H9 (cell line): Measurements from ENCODE around the gene NDOR1. TPM values are rescaled to one million over a fixed set of nuclear protein-coding genes. Genes with fewer than 3 reads are reported as not detected.

Experiments used
- DNase-seq: peaks from one replicate; pipeline ENCODE4 v3.0.0-alpha.2; 2017
- H2AFZ ChIP-seq: one replicate; pipeline ENCODE4 v1.6.1; 2013; ENCODE audit warnings: mild to moderate bottlenecking, low read length, control low read depth, moderate library complexity
- H2AK5ac ChIP-seq: 2 replicates; pipeline ENCODE4 v1.6.1; 2013; ENCODE audit warnings: low read length, control low read depth, mixed read lengths; ENCODE audit not compliant: insufficient read length
- H2BK120ac ChIP-seq: one replicate; pipeline ENCODE4 v1.6.1; 2013; ENCODE audit warnings: low read depth, mild to moderate bottlenecking, low read length, control low read depth, inconsistent platforms; ENCODE audit not compliant: poor library complexity, severe bottlenecking
- H2BK12ac ChIP-seq: 2 replicates; pipeline ENCODE4 v1.6.1; 2013; ENCODE audit warnings: low read length, control low read depth, mixed read lengths, low read depth; ENCODE audit not compliant: insufficient read length
- H2BK15ac ChIP-seq: 2 replicates; pipeline ENCODE4 v1.6.1; 2013; ENCODE audit warnings: low read depth, low read length, control low read depth
- H2BK20ac ChIP-seq: one replicate; pipeline ENCODE4 v1.6.1; 2013; ENCODE audit warnings: low read depth, mild to moderate bottlenecking, low read length, control low read depth, inconsistent platforms; ENCODE audit not compliant: poor library complexity, severe bottlenecking
- H2BK5ac ChIP-seq: 2 replicates; pipeline ENCODE4 v1.6.1; 2013; ENCODE audit warnings: low read length, control low read depth, mixed read lengths; ENCODE audit not compliant: insufficient read length
- H3K14ac ChIP-seq: 2 replicates; pipeline ENCODE4 v1.6.1; 2013; ENCODE audit warnings: low read length, control low read depth; ENCODE audit not compliant: insufficient read depth
- H3K18ac ChIP-seq: 2 replicates; pipeline ENCODE4 v1.6.1; 2013; ENCODE audit warnings: low read depth, mild to moderate bottlenecking, mixed read lengths, low read length, control low read depth; ENCODE audit not compliant: insufficient read length
- H3K23ac ChIP-seq: 2 replicates; pipeline ENCODE4 v1.6.1; 2013; ENCODE audit warnings: low read length, control low read depth, mixed read lengths, low read depth; ENCODE audit not compliant: insufficient read length
- H3K23me2 ChIP-seq: 2 replicates; pipeline ENCODE4 v1.6.1; 2013; ENCODE audit warnings: low read depth, mild to moderate bottlenecking, mixed read lengths, low read length, control low read depth; ENCODE audit not compliant: insufficient read length, poor library complexity, severe bottlenecking
- H3K27ac ChIP-seq: 2 replicates; pipeline ENCODE4 v1.5.1; 2013; ENCODE audit warnings: low read length, control low read depth, mixed read lengths, low read depth; ENCODE audit not compliant: insufficient read length
- H3K27me3 ChIP-seq: 2 replicates; pipeline ENCODE4 v1.6.1; 2013; ENCODE audit warnings: low read length, control low read depth, inconsistent platforms; ENCODE audit not compliant: insufficient read depth
- H3K4ac ChIP-seq: 2 replicates; pipeline ENCODE4 v1.6.1; 2013; ENCODE audit warnings: low read depth, mild to moderate bottlenecking, control low read depth, inconsistent platforms, low read length, moderate library complexity
- H3K4me1 ChIP-seq: 2 replicates; pipeline ENCODE4 v1.6.1; 2013; ENCODE audit warnings: low read length, control low read depth, inconsistent platforms; ENCODE audit not compliant: insufficient read depth
- H3K4me2 ChIP-seq: 2 replicates; pipeline ENCODE4 v1.6.1; 2013; ENCODE audit warnings: low read length, control low read depth, mixed read lengths; ENCODE audit not compliant: insufficient read length, insufficient read depth
- H3K56ac ChIP-seq: 2 replicates; pipeline ENCODE4 v1.6.1; 2013; ENCODE audit warnings: low read depth, mild to moderate bottlenecking, mixed read lengths, low read length, control low read depth; ENCODE audit not compliant: insufficient read length
- H3K79me1 ChIP-seq: 2 replicates; pipeline ENCODE4 v1.6.1; 2013; ENCODE audit warnings: low read depth, mild to moderate bottlenecking, moderate library complexity, low read length, control low read depth, inconsistent platforms; ENCODE audit not compliant: insufficient read depth, poor library complexity, severe bottlenecking
- H3K79me2 ChIP-seq: 2 replicates; pipeline ENCODE4 v1.6.1; 2013; ENCODE audit warnings: low read length, control low read depth, inconsistent platforms; ENCODE audit not compliant: insufficient read depth
- H3K9ac ChIP-seq: 2 replicates; pipeline ENCODE4 v1.6.1; 2013; ENCODE audit warnings: low read length, control low read depth, mixed read lengths; ENCODE audit not compliant: insufficient read length; ENCODE audit errors: extremely low read depth
- H3K9me3 ChIP-seq: one replicate; pipeline ENCODE4 v1.6.1; 2013; ENCODE audit warnings: low read depth, low read length, inconsistent platforms; ENCODE audit not compliant: control insufficient read depth
- H3T11ph ChIP-seq: one replicate; pipeline ENCODE4 v1.6.1; 2013; ENCODE audit warnings: mild to moderate bottlenecking, low read length, control low read depth, inconsistent platforms
- H4K20me1 ChIP-seq: one replicate; pipeline ENCODE4 v1.6.1; 2013; ENCODE audit not compliant: control insufficient read depth, insufficient read length, insufficient read depth
- H4K5ac ChIP-seq: 2 replicates; pipeline ENCODE4 v1.6.1; 2013; ENCODE audit warnings: low read depth, mild to moderate bottlenecking, mixed read lengths, low read length, control low read depth; ENCODE audit not compliant: insufficient read length
- H4K8ac ChIP-seq: replicated peaks from 2 replicates; pipeline ENCODE4 v1.6.1; 2013; ENCODE audit warnings: low read length, control low read depth, mixed read lengths, low read depth; ENCODE audit not compliant: insufficient read length
- H4K91ac ChIP-seq: 2 replicates; pipeline ENCODE4 v1.6.1; 2013; ENCODE audit warnings: low read depth, mild to moderate bottlenecking, moderate library complexity, mixed read lengths, low read length, control low read depth; ENCODE audit not compliant: insufficient read length
- H3K27ac Mint-ChIP-seq, 3 experiments: 2 replicates in 2 of 3; 3 replicates in 1 of 3; pipeline ENCODE4 v1.8.0; 2020 to 2021; ENCODE audit warnings: mixed read lengths in 3 of 3, mild to moderate bottlenecking in 1 of 3, moderate library complexity in 1 of 3
- H3K27me3 Mint-ChIP-seq: 2 replicates; pipeline ENCODE4 v1.8.0; 2021; ENCODE audit warnings: low read depth, mild to moderate bottlenecking, moderate library complexity, mixed read lengths
- H3K36me3 Mint-ChIP-seq, 3 experiments: 2 replicates in 2 of 3; 3 replicates in 1 of 3; pipeline ENCODE4 v1.8.0; 2020 to 2021; ENCODE audit warnings: low read depth in 3 of 3, mixed read lengths in 3 of 3; ENCODE audit not compliant: insufficient read depth in 1 of 3
- H3K4me1 Mint-ChIP-seq, 2 experiments: 2 replicates each; pipeline ENCODE4 v1.8.0; 2020; ENCODE audit warnings: mixed read lengths in 2 of 2
- H3K4me3 Mint-ChIP-seq, 2 experiments: 2 replicates in 1 of 2; 3 replicates in 1 of 2; pipeline ENCODE4 v1.8.0; 2020 to 2021; ENCODE audit warnings: mild to moderate bottlenecking in 2 of 2, mixed read lengths in 2 of 2, moderate library complexity in 1 of 2
- H3K9me3 Mint-ChIP-seq, 2 experiments: 2 replicates in 1 of 2; 3 replicates in 1 of 2; pipeline ENCODE4 v1.8.0; 2020; ENCODE audit warnings: mild to moderate bottlenecking in 2 of 2, mixed read lengths in 2 of 2, moderate library complexity in 1 of 2
- WGBS: extraction: QIAGEN DNeasy Blood & Tissue Kit; methylation state at CpG from one replicate; pipeline ENCODE4 v1.1.7; 2013; ENCODE audit warnings: missing lambda C conversion rate, low lambda C conversion rate, mixed read lengths; ENCODE audit not compliant: insufficient read length; ENCODE audit errors: extremely low coverage; 5-methylcytosine and 5-hydroxymethylcytosine counted together
- total RNA-seq: library from RNA; stranded (reverse); gene quantifications from 2 replicates; pipeline ENCODE4 v1.2.1, GENCODE V29; 2021
- TF ChIP-seq, protein P1 (sequence below): fragments of 200-600 bp; sonication (generic); conservative IDR thresholded peaks from 3 replicates; pipeline ENCODE4 v1.8.0; 2021; ENCODE audit warnings: antibody characterized with exemption, mild to moderate bottlenecking

NDOR1 gene
- total RNA-seq, 1 experiment from 2014 or later, result 44.1 TPM

- no CpG with 5 or more reads among the region's 21 CpGs for WGBS
- H2AFZ ChIP-seq, result no peak overlapping the region
- H2BK5ac ChIP-seq, result no peak overlapping the region
- H2BK20ac ChIP-seq, result no peak overlapping the region
- H4K20me1 ChIP-seq, result no peaks in the 10 kb centered on the region
- peaks cover under 1% of the 10 kb centered on the region for H3K79me1 ChIP-seq
- H3K27me3 Mint-ChIP-seq, result no peaks in the 10 kb centered on the region
- no peak overlapping the region for H3K4ac ChIP-seq
- no peak overlapping the region for H2BK12ac ChIP-seq
- no peak overlapping the region for H3K27ac Mint-ChIP-seq
- H3K4me1 Mint-ChIP-seq, result peaks cover 4 to 5% of the 10 kb centered on the region in 2 experiments
- no peak overlapping the region for H3K18ac ChIP-seq
- no peak overlapping the region for H2AK5ac ChIP-seq
- no peak overlapping the region for H2BK15ac ChIP-seq
- H3K27me3 ChIP-seq, result no peaks in the 10 kb centered on the region
- H4K91ac ChIP-seq, result no peak overlapping the region
- no peaks in the 10 kb centered on the region; the same call in 1 of the 2 replicates for H3K4me1 ChIP-seq
- no peak overlapping the region for H3K56ac ChIP-seq
- no peaks in the 10 kb centered on the region for H3K9me3 ChIP-seq
- TF ChIP-seq, protein P1, sequence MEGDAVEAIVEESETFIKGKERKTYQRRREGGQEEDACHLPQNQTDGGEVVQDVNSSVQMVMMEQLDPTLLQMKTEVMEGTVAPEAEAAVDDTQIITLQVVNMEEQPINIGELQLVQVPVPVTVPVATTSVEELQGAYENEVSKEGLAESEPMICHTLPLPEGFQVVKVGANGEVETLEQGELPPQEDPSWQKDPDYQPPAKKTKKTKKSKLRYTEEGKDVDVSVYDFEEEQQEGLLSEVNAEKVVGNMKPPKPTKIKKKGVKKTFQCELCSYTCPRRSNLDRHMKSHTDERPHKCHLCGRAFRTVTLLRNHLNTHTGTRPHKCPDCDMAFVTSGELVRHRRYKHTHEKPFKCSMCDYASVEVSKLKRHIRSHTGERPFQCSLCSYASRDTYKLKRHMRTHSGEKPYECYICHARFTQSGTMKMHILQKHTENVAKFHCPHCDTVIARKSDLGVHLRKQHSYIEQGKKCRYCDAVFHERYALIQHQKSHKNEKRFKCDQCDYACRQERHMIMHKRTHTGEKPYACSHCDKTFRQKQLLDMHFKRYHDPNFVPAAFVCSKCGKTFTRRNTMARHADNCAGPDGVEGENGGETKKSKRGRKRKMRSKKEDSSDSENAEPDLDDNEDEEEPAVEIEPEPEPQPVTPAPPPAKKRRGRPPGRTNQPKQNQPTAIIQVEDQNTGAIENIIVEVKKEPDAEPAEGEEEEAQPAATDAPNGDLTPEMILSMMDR, result no peak; the same call in 2 of the 3 replicates
- no peak for DNase-seq
- no peaks in the 10 kb centered on the region for H3K23me2 ChIP-seq
- no peak overlapping the region for H3K23ac ChIP-seq
- no peak overlapping the region for H2BK120ac ChIP-seq
- no peak overlapping the region for H3K4me2 ChIP-seq
- H3K79me2 ChIP-seq, result no peaks in the 10 kb centered on the region
- H4K5ac ChIP-seq, result no peak overlapping the region
- no peak overlapping the region for H3K4me3 Mint-ChIP-seq
- H3K9me3 Mint-ChIP-seq, result no peaks in the 10 kb centered on the region
- H3K27ac ChIP-seq, result no peak overlapping the region
- no peak overlapping the region for H4K8ac ChIP-seq
- no peak overlapping the region for H3T11ph ChIP-seq
- H3K9ac ChIP-seq, result no peak overlapping the region
- no peak overlapping the region for H3K14ac ChIP-seq
- H3K36me3 Mint-ChIP-seq, result peaks cover 6 to 41% (median 32%) of the 10 kb centered on the region in 3 experiments; a peak in 6 of 7 replicates
Observed at GRCh38 chr9:137212520-137212919, 7.0 kb downstream of the NDOR1 start.
